Stimulated activated CD4-positive, alpha-beta T cell treated with anti-CD3 and anti-CD28 coated beads, Interleukin-12 subunit alpha, Interleukin-12 subunit beta, amount 100 ng/mL, for 48 hours (primary cell): ENCODE data around the gene CDH22.

Experiments used
- DNase-seq, 3 donors: peaks; one replicate each; pipeline ENCODE4 v3.0.0-alpha.2; 2020; ENCODE audit warnings: low read depth in 2 of 3, low spot score in 1 of 3

Gene CDH22

DNA sequence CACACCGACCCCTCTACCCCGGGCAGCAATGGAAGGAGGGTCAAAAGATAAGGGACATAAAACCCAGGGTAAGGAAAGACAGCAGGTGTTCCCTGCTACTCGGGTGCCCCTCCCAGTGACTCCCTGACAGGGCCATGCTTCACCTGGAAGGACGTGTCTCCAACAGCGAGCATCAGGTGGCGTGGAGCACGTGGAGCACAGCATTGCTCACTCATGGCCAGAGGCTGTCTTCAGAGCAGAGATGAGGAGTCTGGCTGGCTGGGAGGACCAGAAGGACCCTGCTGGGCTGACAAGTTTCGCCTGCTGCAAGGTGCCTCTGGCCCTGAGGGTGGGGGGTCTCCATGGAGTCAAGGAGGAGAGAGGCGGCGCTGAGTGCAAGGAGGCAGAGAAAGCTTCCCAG is 15.3 kb upstream of the CDH22 start:
- DNase-seq: no peak

GRCh38 chr20:46322641-46323040 is 14.3 kb upstream of the CDH22 start:
- DNase-seq: no peak

- no peak for DNase-seq
Observed at GRCh38 chr20:46317685-46318177, 9.4 kb upstream of the CDH22 start.

- DNase-seq: no peak
Observed at GRCh38 chr20:46316984-46317684, 8.8 kb upstream of the CDH22 start.

- DNase-seq: no peak
Observed at GRCh38 chr20:46315311-46315710, 7.0 kb upstream of the CDH22 start.

DNA sequence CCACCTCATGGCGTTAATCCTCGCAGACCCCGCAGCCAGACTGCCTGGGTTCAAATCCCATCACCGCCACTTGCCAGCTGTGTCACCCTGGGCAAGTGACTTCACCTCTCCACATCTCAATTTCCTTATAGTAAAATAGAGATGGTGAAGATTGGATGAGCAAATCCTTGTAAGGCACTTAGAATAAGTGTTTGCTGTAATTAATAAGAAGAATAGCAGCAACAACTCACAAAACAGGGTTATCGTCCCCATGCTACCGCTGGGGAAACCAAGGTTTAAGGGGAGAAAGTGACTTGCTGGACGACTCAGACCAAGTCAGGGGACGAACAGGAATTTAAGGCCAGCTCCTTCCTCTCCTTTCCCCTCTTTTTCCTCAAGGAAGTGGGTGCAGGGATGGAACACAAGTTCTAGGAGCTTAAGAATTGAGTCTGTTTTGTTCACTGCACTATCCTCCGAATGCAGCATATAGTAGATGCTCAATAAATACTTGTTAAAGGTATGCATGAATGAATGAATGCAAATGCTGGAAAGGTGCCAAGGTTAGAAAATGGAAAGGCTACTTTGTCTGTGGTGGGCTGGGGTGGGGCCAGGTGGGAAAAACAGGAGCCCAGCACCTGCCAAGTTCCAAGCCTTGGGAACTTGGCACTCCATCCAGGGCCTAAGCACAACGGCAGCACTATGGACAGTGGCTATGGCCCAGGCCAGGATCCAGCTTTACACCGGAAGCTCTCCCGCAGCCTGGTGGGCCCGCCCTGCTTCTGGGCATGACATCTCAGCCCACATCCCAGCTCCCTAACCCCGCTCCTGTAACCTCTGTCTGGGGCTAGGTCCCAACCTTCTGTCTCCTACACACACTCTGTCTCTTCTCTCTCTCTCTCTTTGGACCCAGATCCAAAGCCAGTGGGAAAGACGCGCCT is 4.9 kb upstream of the CDH22 start:
- DNase-seq: no peak

- no peak for DNase-seq
Observed at GRCh38 chr20:46312075-46312944, 4.0 kb upstream of the CDH22 start.

DNA sequence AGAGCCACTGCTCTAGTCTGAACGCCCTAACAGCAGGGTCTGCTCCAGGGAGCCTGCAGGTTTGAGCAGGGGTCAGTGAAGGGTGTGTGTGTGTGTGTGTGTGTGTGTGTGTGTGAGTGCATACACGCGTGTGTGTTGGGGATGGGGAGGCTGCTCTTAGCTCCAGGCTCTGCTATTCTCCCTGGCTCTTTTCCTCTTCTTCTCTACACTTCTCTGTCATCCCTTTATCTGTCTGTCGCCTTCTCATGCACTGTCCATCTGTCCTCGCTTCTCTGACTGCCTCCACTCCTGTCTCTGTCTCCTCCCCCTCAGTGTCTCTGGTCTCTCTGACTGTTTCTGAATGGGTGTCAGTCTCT is 3.4 kb upstream of the CDH22 start:
- DNase-seq: no peak

DNA sequence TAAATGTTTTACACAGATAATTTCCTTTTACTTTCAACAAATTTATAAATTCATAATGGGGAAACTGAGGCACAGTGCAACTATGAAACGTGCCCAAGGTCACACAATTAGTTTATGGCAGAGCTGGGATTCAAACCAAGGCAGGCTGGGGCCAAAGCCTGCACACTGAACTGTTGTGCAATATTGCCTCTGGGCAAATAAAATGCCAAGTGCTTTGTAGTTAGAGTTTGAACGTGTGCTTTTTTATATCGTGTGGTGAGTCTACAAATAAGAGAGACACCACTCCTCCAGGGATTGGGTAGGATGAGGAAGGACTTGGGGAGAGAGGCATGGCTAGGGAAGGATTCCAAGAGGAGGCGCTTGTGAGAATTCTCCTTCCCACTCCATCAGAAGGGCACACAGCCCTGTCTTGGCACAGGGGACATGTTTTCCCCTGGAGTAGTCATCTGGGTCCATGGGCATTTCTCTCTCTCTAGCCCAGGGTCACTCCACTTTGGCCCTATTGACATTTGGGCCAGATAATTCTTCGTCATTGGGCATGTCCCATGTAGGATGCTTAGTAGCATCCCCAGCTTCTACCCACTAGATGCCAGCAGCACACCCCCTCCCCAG is 2.8 kb upstream of the CDH22 start:
- DNase-seq: no peak

GRCh38 chr20:46309945-46310344 is 1.6 kb upstream of the CDH22 start:
- DNase-seq: no peak

DNA sequence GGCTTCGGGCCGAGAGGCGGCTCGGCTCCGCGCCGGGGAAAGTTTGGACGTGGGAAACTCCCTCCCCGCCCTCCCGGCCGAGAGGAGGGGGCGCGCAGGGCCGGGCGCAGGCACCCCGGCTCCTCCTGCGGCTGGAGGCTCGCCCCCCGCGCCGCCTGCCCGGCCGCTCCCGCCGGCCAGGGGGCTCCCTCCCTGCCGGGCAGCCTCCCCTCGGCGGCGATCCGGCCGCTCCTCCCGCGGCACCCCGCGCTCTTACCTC is 370 bp downstream of the CDH22 start:
- no peak for DNase-seq

DNA sequence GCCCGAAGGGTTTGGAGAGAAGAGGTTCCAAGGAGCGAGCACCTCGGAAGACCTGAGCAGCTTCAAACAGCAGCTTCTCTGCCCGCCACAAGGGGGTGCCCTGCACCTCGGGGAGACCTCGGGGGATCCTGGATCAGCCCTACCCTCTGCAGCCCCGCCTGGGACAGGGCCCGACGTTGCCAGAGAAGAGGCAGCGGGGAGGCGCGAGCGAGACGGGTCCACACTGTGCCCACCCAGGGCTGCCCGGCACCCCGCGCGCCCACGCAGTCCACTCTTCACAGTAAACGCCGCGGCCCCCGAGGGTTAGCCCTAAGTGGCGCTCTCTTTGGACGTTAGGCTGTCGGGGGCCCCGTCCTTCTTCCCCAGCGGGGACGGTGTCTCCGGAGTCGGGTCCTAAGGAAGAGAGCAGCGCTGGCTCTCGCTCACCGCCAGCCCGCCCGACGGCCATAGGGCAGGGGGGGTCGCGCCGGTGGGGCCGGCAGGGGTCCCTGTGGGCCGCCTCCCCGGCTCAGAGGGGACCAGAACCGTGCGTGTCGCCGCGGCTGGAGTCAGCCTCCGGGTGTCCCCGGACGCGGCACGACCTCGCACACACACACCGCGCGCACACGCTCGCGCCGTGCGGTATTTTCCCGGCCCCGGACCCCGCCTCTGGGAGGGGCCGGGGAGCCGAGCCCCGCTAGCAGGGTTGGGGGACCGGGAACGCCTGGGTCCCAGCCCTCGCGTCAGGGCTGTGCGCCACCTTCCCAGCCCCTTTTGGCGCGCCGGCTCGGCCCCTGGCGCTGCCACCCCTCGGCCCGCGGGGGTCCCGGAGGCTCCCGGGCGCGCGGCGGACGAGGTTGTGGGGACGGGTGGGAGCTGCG is 929 bp downstream of the CDH22 start:
- peak; percentile 46 to 60 (median 48) for DNase-seq

GRCh38 chr20:46306743-46307138 is 1.6 kb downstream of the CDH22 start:
- no peak for DNase-seq

- DNase-seq: no peak
Observed at GRCh38 chr20:46305973-46306360, 2.3 kb downstream of the CDH22 start.

DNA sequence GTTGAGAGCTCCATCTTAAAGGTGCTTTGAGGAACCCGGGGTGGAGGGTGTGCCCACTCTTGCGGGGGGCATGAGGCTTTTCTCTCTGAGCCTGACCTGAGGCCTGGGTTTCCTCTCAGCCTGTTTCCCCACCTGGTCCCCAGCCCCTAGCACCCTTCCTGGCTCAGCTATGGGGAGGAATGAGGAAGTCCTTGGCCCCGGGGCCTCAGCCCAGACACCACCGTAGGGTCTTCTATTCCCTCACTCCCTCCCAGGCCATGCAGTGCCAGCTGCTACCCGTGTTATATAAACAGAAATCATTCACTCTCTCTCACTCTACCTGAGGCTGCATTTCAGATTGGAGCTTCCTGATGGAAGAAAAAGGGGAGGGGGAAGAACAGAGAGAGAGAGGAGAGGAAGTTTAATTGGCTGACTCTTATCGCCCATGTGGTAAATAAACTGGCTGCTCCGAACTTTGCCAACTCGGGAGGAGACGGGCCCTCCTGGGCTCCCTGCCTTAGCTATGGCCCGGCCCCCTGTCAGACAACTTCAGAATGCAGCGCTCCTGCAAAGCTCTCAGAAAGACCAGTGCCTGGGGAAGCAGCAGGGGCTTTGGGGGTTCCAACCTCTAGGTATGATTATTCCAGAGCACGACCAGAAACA is 2.8 kb downstream of the CDH22 start:
- DNase-seq: no peak

GRCh38 chr20:46304852-46305251 is 3.4 kb downstream of the CDH22 start:
- no peak for DNase-seq

GRCh38 chr20:46304361-46304760 is 3.9 kb downstream of the CDH22 start:
- DNase-seq: no peak

- DNase-seq: no peak
Observed at GRCh38 chr20:46303176-46303956, 4.9 kb downstream of the CDH22 start.

GRCh38 chr20:46302106-46302505 is 6.2 kb downstream of the CDH22 start:
- no peak for DNase-seq
